Left ventricle myocardium inferior (tissue), 1 donor: ENCODE results near the gene ARHGAP10. TPM values are rescaled to one million over a fixed set of nuclear protein-coding genes. Genes with fewer than 3 reads are reported as not detected.

ENCODE experiments used
- DNase-seq: peaks from one replicate; pipeline ENCODE4 v3.0.0-alpha.2; 2020
- H3K27ac ChIP-seq: fragments of 200-600 bp; replicated peaks from 2 replicates; pipeline ENCODE4 v1.8.0; 2021
- H3K27me3 ChIP-seq: fragments of 200-600 bp; 2 replicates; pipeline ENCODE4 v1.8.0; 2021; ENCODE audit warnings: low read depth
- H3K36me3 ChIP-seq: fragments of 200-600 bp; 2 replicates; pipeline ENCODE4 v1.8.0; 2021
- H3K4me1 ChIP-seq: fragments of 200-600 bp; 2 replicates; pipeline ENCODE4 v1.8.0; 2021
- H3K4me3 ChIP-seq: fragments of 200-600 bp; 2 replicates; pipeline ENCODE4 v1.8.0; 2021; ENCODE audit warnings: mild to moderate bottlenecking, moderate library complexity
- H3K9me3 ChIP-seq: fragments of 200-600 bp; replicated peaks from 2 replicates; pipeline ENCODE4 v1.8.0; 2021
- CTCF ChIP-seq: fragments of 200-600 bp; IDR thresholded peaks from 2 replicates; pipeline ENCODE4 v1.8.0; 2021; ENCODE audit warnings: antibody characterized with exemption, mild to moderate bottlenecking, borderline replicate concordance
- intact Hi-C: fragments of 100-400 bp; cut with micrococcal nuclease; formaldehyde crosslinking; loops from one replicate; pipeline ENCODE4 v1.11.0; 2022
- total RNA-seq: library from RNA; stranded (reverse); fragmentation: NEBNext Ultra II Directional; extraction: Animal tissue kit (Norgen Biotek cat#: 25700); gene quantifications from one replicate; pipeline ENCODE4 v1.2.1, GENCODE V29; 2021
- donor health status: DM: no; HTN: yes; CAD: no; lungs with severe emphysema.

ARHGAP10 gene
- total RNA-seq, 1 donor from 2014 or later: 59.7 TPM

GRCh38 chr4:147842573-147842972, 110.7 kb downstream of the ARHGAP10 start:
- Histone ChIP-seq H3K36me3 (no peaks in the 10 kb centered on the region), H3K27me3 (no peaks in the 10 kb centered on the region), H3K4me3 (no peak overlapping the region), H3K4me1 (peaks cover 85% of the 10 kb centered on the region), H3K9me3 (no peaks in the 10 kb centered on the region), H3K27ac (peak overlapping the region; percentile 64)
- TF ChIP-seq CTCF: no peak
- peak; percentile 72 for DNase-seq
- intact Hi-C loops: no loop called here

GRCh38 chr4:147843162-147843561, 111.3 kb downstream of the ARHGAP10 start:
- TF ChIP-seq CTCF: peak; percentile 12
- DNase-seq: no peak
- no peak overlapping the region for H3K4me3 ChIP-seq
- H3K4me1 ChIP-seq: peaks cover 91% of the 10 kb centered on the region
- H3K27ac ChIP-seq: peak overlapping the region; percentile 64
- intact Hi-C loops: no loop called here
- no peaks in the 10 kb centered on the region for H3K27me3 ChIP-seq
- H3K36me3 ChIP-seq: no peaks in the 10 kb centered on the region
- no peaks in the 10 kb centered on the region for H3K9me3 ChIP-seq

- TF ChIP-seq CTCF: no peak
- H3K4me1 ChIP-seq: peaks cover 99% of the 10 kb centered on the region
- no peak for DNase-seq
- no peaks in the 10 kb centered on the region for H3K9me3 ChIP-seq
- peak overlapping the region; percentile 71 for H3K27ac ChIP-seq
- H3K36me3 ChIP-seq: peaks cover 2% of the 10 kb centered on the region
- H3K4me3 ChIP-seq: no peak overlapping the region
- intact Hi-C loops: no loop called here
- H3K27me3 ChIP-seq: no peaks in the 10 kb centered on the region
Measured at GRCh38 chr4:147844781-147845180, 112.9 kb downstream of the ARHGAP10 start.

GRCh38 chr4:147846318-147847155, 114.6 kb downstream of the ARHGAP10 start:
- peak overlapping the region; percentile 71 for H3K27ac ChIP-seq
- TF ChIP-seq CTCF: no peak
- no peak for DNase-seq
- intact Hi-C loops: no loop called here
- H3K27me3 ChIP-seq: no peaks in the 10 kb centered on the region
- no peaks in the 10 kb centered on the region for H3K9me3 ChIP-seq
- H3K4me1 ChIP-seq: peaks cover 81% of the 10 kb centered on the region
- peaks cover 14% of the 10 kb centered on the region for H3K36me3 ChIP-seq
- H3K4me3 ChIP-seq: no peak overlapping the region

GRCh38 chr4:147847751-147848590, 116.1 kb downstream of the ARHGAP10 start:
- intact Hi-C loops: no loop called here
- TF ChIP-seq CTCF: no peak
- H3K4me3 ChIP-seq: peak overlapping the region; percentile 6
- H3K9me3 ChIP-seq: no peaks in the 10 kb centered on the region
- H3K4me1 ChIP-seq: peaks cover 77% of the 10 kb centered on the region
- no peaks in the 10 kb centered on the region for H3K27me3 ChIP-seq
- DNase-seq: no peak
- peaks cover 14% of the 10 kb centered on the region for H3K36me3 ChIP-seq
- peak overlapping the region; percentile 71 for H3K27ac ChIP-seq
